ENCODE results near the gene EIF4G3. TPM values are rescaled to one million over a fixed set of nuclear protein-coding genes. Genes with fewer than 3 reads are reported as not detected.

The EIF4G3 gene
- total RNA-seq, 1 experiment from 2014 or later = 55.4 TPM

GRCh38 chr1:20958430-20958829, 218.3 kb downstream of the EIF4G3 start:
- no peaks in the 10 kb centered on the region for H3K36me3 ChIP-seq (ENCODE audit: control insufficient read depth, insufficient read depth, low read length)
- no peak overlapping the region for H3K4me3 ChIP-seq (ENCODE audit: low read depth, low read length)
- H3K27me3 Mint-ChIP-seq (ENCODE audit: insufficient read depth, unreplicated experiment) = no peaks in the 10 kb centered on the region
- H3K27me3 ChIP-seq (replicated peaks; ENCODE audit: control insufficient read depth, insufficient read depth, low read length) = no peaks in the 10 kb centered on the region
- H3K27ac Mint-ChIP-seq (ENCODE audit: unreplicated experiment) = no peak overlapping the region
- no peaks in the 10 kb centered on the region for H3K9me3 Mint-ChIP-seq (ENCODE audit: unreplicated experiment)
- H3K9me3 ChIP-seq = no peaks in the 10 kb centered on the region
- TF ChIP-seq, protein P1, sequence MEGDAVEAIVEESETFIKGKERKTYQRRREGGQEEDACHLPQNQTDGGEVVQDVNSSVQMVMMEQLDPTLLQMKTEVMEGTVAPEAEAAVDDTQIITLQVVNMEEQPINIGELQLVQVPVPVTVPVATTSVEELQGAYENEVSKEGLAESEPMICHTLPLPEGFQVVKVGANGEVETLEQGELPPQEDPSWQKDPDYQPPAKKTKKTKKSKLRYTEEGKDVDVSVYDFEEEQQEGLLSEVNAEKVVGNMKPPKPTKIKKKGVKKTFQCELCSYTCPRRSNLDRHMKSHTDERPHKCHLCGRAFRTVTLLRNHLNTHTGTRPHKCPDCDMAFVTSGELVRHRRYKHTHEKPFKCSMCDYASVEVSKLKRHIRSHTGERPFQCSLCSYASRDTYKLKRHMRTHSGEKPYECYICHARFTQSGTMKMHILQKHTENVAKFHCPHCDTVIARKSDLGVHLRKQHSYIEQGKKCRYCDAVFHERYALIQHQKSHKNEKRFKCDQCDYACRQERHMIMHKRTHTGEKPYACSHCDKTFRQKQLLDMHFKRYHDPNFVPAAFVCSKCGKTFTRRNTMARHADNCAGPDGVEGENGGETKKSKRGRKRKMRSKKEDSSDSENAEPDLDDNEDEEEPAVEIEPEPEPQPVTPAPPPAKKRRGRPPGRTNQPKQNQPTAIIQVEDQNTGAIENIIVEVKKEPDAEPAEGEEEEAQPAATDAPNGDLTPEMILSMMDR (IDR thresholded peaks at IDR 0.05; ENCODE audit: insufficient read depth in 1 of 2, low read depth in 1 of 2, low read length in 1 of 2, severe bottlenecking in 1 of 2, unreplicated experiment in 1 of 2) = no peak
- BruUV-seq (replicated peaks) = no TSS peak
- no peak for DNase-seq
- H3K4me3 Mint-ChIP-seq (ENCODE audit: unreplicated experiment) = no peak overlapping the region
- POLR2A ChIA-PET = no interaction called here
- intact Hi-C loops (cut with micrococcal nuclease; ENCODE audit: unreplicated experiment) = no loop called here
- H3K36me3 Mint-ChIP-seq (ENCODE audit: insufficient read depth, unreplicated experiment) = peaks cover 5% of the 10 kb centered on the region
- H3K4me1 ChIP-seq = no peaks in the 10 kb centered on the region
- no peaks in the 10 kb centered on the region for H3K4me1 Mint-ChIP-seq (ENCODE audit: low read depth, unreplicated experiment)
- CTCF ChIA-PET = no interaction called here

GRCh38 chr1:20956272-20956671, 220.4 kb downstream of the EIF4G3 start:
- Mint-ChIP-seq H3K27ac (ENCODE audit: unreplicated experiment) (no peak overlapping the region), H3K27me3 (ENCODE audit: insufficient read depth, unreplicated experiment) (no peaks in the 10 kb centered on the region), H3K4me1 (ENCODE audit: low read depth, unreplicated experiment) (no peaks in the 10 kb centered on the region), H3K36me3 (ENCODE audit: insufficient read depth, unreplicated experiment) (peaks cover 5% of the 10 kb centered on the region), H3K4me3 (ENCODE audit: unreplicated experiment) (no peak overlapping the region), H3K9me3 (ENCODE audit: unreplicated experiment) (no peaks in the 10 kb centered on the region)
- TF ChIP-seq, protein P1 (IDR thresholded peaks at IDR 0.05; ENCODE audit: insufficient read depth in 1 of 2, low read depth in 1 of 2, low read length in 1 of 2, severe bottlenecking in 1 of 2, unreplicated experiment in 1 of 2) = no peak
- POLR2A ChIA-PET = no interaction called here
- Histone ChIP-seq H3K9me3 (no peaks in the 10 kb centered on the region), H3K4me3 (ENCODE audit: low read depth, low read length) (no peak overlapping the region), H3K4me1 (no peaks in the 10 kb centered on the region), H3K27me3 (replicated peaks; ENCODE audit: control insufficient read depth, insufficient read depth, low read length) (no peaks in the 10 kb centered on the region), H3K36me3 (ENCODE audit: control insufficient read depth, insufficient read depth, low read length) (no peaks in the 10 kb centered on the region)
- CTCF ChIA-PET = no interaction called here
- no TSS peak for BruUV-seq (replicated peaks)
- no peak for DNase-seq
- intact Hi-C loops (cut with micrococcal nuclease; ENCODE audit: unreplicated experiment) = no loop called here

GRCh38 chr1:20950679-20951078, 226.0 kb downstream of the EIF4G3 start:
- no peak overlapping the region for H3K27ac Mint-ChIP-seq (ENCODE audit: unreplicated experiment)
- CTCF ChIA-PET = no interaction called here
- Histone ChIP-seq H3K27me3 (replicated peaks; ENCODE audit: control insufficient read depth, insufficient read depth, low read length) (no peaks in the 10 kb centered on the region), H3K4me1 (no peaks in the 10 kb centered on the region), H3K36me3 (ENCODE audit: control insufficient read depth, insufficient read depth, low read length) (no peaks in the 10 kb centered on the region), H3K4me3 (ENCODE audit: low read depth, low read length) (no peak overlapping the region), H3K9me3 (no peaks in the 10 kb centered on the region)
- intact Hi-C loops (cut with micrococcal nuclease; ENCODE audit: unreplicated experiment) = no loop called here
- no peaks in the 10 kb centered on the region for H3K9me3 Mint-ChIP-seq (ENCODE audit: unreplicated experiment)
- no TSS peak for BruUV-seq (replicated peaks)
- no peaks in the 10 kb centered on the region for H3K27me3 Mint-ChIP-seq (ENCODE audit: insufficient read depth, unreplicated experiment)
- POLR2A ChIA-PET = no interaction called here
- TF ChIP-seq, protein P1 (IDR thresholded peaks at IDR 0.05; ENCODE audit: insufficient read depth in 1 of 2, low read depth in 1 of 2, low read length in 1 of 2, severe bottlenecking in 1 of 2, unreplicated experiment in 1 of 2) = no peak
- no peak overlapping the region for H3K4me3 Mint-ChIP-seq (ENCODE audit: unreplicated experiment)
- H3K4me1 Mint-ChIP-seq (ENCODE audit: low read depth, unreplicated experiment) = no peaks in the 10 kb centered on the region
- no peak for DNase-seq
- H3K36me3 Mint-ChIP-seq (ENCODE audit: insufficient read depth, unreplicated experiment) = peaks cover 11% of the 10 kb centered on the region
